HG02759 (cell line): ENCODE measurements around the gene UBE2O.

ENCODE experiments used
- ATAC-seq: cut with Tn5 transposase; IDR thresholded peaks from one replicate; pipeline ENCODE4 v1.9.1; 2021; ENCODE audit warnings: mild to moderate bottlenecking, moderate library complexity; ENCODE audit not compliant: unreplicated experiment

Gene UBE2O

GRCh38 chr17:76397687-76398522 is 55.0 kb downstream of the UBE2O start:
- ATAC-seq, result no peak

GRCh38 chr17:76397184-76397583 is 55.8 kb downstream of the UBE2O start:
- ATAC-seq, result no peak

- no peak for ATAC-seq
Observed at GRCh38 chr17:76395980-76396379, 57.0 kb downstream of the UBE2O start.

GRCh38 chr17:76394166-76394565 is 58.8 kb downstream of the UBE2O start:
- ATAC-seq, result no peak

- no peak for ATAC-seq
Observed at GRCh38 chr17:76391200-76391715, 61.7 kb downstream of the UBE2O start.

GRCh38 chr17:76390003-76390421 is 62.9 kb downstream of the UBE2O start:
- no peak for ATAC-seq

GRCh38 chr17:76388966-76389888 is 63.7 kb downstream of the UBE2O start:
- no peak for ATAC-seq

- ATAC-seq, result no peak
Observed at GRCh38 chr17:76386966-76387765, 65.8 kb downstream of the UBE2O start.

GRCh38 chr17:76385892-76386786 is 66.8 kb downstream of the UBE2O start:
- ATAC-seq, result no peak

- no peak for ATAC-seq
Observed at GRCh38 chr17:76384987-76385891, 67.7 kb downstream of the UBE2O start.

GRCh38 chr17:76384222-76384986 is 68.5 kb downstream of the UBE2O start, which contains the start of gene SPHK1:
TSS of gene SPHK1 (plus strand) at chr17:76384609. CDS start at chr17:76385645, 1,036 bp downstream.
- ATAC-seq, result peak; percentile 69

- peak; percentile 9 for ATAC-seq
Observed at GRCh38 chr17:76383546-76384221, 69.3 kb downstream of the UBE2O start.

GRCh38 chr17:76382803-76383545 is 70.0 kb downstream of the UBE2O start:
- ATAC-seq, result no peak

GRCh38 chr17:76382351-76382802 is 70.6 kb downstream of the UBE2O start:
- ATAC-seq, result no peak

- no peak for ATAC-seq
Observed at GRCh38 chr17:76381633-76382350, 71.2 kb downstream of the UBE2O start.
